Endothelial cell of umbilical vein (primary cell): ENCODE results near the gene NAGLU. TPM values are rescaled to one million over a fixed set of nuclear protein-coding genes. Genes with fewer than 3 reads are reported as not detected.

ENCODE experiments used
- BruUV-seq: library from RNA; stranded (reverse); fragments of 400-500 nt; replicated peaks from 2 replicates; lab custom pipeline; 2021; lab: Mats Ljungman, UMichigan
- CTCF ChIA-PET: fragments of 300-600, 350-600 bp; sonication (Branson Sonifier 250); formaldehyde crosslinking; loops from one replicate; lab custom pipeline; 2021; ENCODE audit warnings: antibody characterized with exemption, inconsistent platforms; lab: Charles Lee
- POLR2A ChIA-PET: fragments of 300-600, 350-600 bp; sonication (Branson Sonifier 250); formaldehyde crosslinking; loops from one replicate; lab custom pipeline; 2021; ENCODE audit warnings: antibody characterized with exemption, inconsistent platforms; lab: Charles Lee
- DNase-seq: peaks from one replicate; pipeline ENCODE4 v3.0.0-alpha.2; 2011; ENCODE audit warnings: low read depth, low spot score
- FAIRE-seq: peaks from 2 replicates; lab custom pipeline; 2011; peaks lifted over from hg19 to GRCh38; lab: Jason Lieb, UNC
- H2AFZ ChIP-seq: 2 replicates; pipeline ENCODE4 v1.6.0; 2012; ENCODE audit warnings: low read depth, low read length, control low read depth, inconsistent platforms
- H3K27ac ChIP-seq: 2 replicates; pipeline ENCODE4 v1.5.1; 2011; ENCODE audit warnings: low read depth, mild to moderate bottlenecking, control low read depth, low read length, moderate library complexity; ENCODE audit not compliant: insufficient read depth
- H3K27me3 ChIP-seq, 2 experiments: 2 replicates each; pipeline versions ENCODE4 v1.6.0 to v1.6.1; 2011; ENCODE audit warnings: low read length in 2 of 2, mixed read lengths in 1 of 2; ENCODE audit not compliant: control insufficient read depth in 2 of 2, insufficient read depth in 2 of 2
- H3K36me3 ChIP-seq, 2 experiments: 2 replicates in 1 of 2; 3 replicates in 1 of 2; pipeline ENCODE4 v1.5.1; 2011; ENCODE audit warnings: low read length in 2 of 2, mild to moderate bottlenecking in 1 of 2, moderate library complexity in 1 of 2; ENCODE audit not compliant: control insufficient read depth in 2 of 2, insufficient read depth in 2 of 2; ENCODE audit errors: extremely low read depth in 1 of 2
- H3K4me1 ChIP-seq: 3 replicates; pipeline ENCODE4 v1.5.1; 2011; ENCODE audit warnings: mild to moderate bottlenecking, low read length; ENCODE audit not compliant: control insufficient read depth, insufficient read depth; ENCODE audit errors: extremely low read depth
- H3K4me2 ChIP-seq: 2 replicates; pipeline ENCODE4 v1.6.1; 2011; ENCODE audit warnings: low read length, control low read depth, mixed read lengths; ENCODE audit not compliant: insufficient read depth
- H3K4me3 ChIP-seq, 3 experiments: fragments of 200-600 bp in 1 of 3; sonication (generic), shearing (Covaris generic) in 1 of 3; replicated peaks in 1 of 3; 2 replicates each; pipeline ENCODE4 v1.5.1; 2011 to 2016; ENCODE audit warnings: control low read depth in 3 of 3, low read length in 3 of 3, mild to moderate bottlenecking in 2 of 3, inconsistent platforms in 1 of 3, low read depth in 1 of 3, moderate library complexity in 1 of 3; ENCODE audit not compliant: insufficient read depth in 1 of 3
- H3K79me2 ChIP-seq: 2 replicates; pipeline ENCODE4 v1.6.0; 2012; ENCODE audit warnings: low read length, inconsistent platforms; ENCODE audit not compliant: control insufficient read depth, insufficient read depth
- H3K9ac ChIP-seq: replicated peaks from 2 replicates; pipeline ENCODE3; 2011; ENCODE audit warnings: low read length, control low read depth; ENCODE audit not compliant: insufficient read depth; ENCODE audit errors: extremely low read depth
- H3K9me1 ChIP-seq: replicated peaks from 3 replicates; pipeline ENCODE4 v1.6.0; 2011; ENCODE audit warnings: mild to moderate bottlenecking, low read length; ENCODE audit not compliant: control insufficient read depth, insufficient read depth; ENCODE audit errors: extremely low read depth
- H3K9me3 ChIP-seq: replicated peaks from 2 replicates; pipeline ENCODE4 v1.5.1; 2012; ENCODE audit warnings: low read length, inconsistent platforms; ENCODE audit not compliant: control insufficient read depth, insufficient read depth
- H4K20me1 ChIP-seq: replicated peaks from 2 replicates; pipeline ENCODE3; 2011; ENCODE audit warnings: mild to moderate bottlenecking, low read length; ENCODE audit not compliant: control insufficient read depth, insufficient read depth; ENCODE audit errors: extremely low read depth
- EZH2 ChIP-seq: IDR thresholded peaks from 2 replicates; pipeline ENCODE4 v1.6.1; 2012; ENCODE audit warnings: borderline replicate concordance, low read depth, mild to moderate bottlenecking, moderate library complexity, low read length, inconsistent platforms; ENCODE audit not compliant: severe bottlenecking
- FOS ChIP-seq: IDR thresholded peaks from 2 replicates; pipeline ENCODE4 v1.6.1; 2011; ENCODE audit warnings: mild to moderate bottlenecking, low read length, moderate library complexity, borderline replicate concordance; ENCODE audit not compliant: insufficient read depth
- JUN ChIP-seq: IDR thresholded peaks from 2 replicates; pipeline ENCODE4 v1.6.1; 2011; ENCODE audit warnings: borderline replicate concordance, low read depth; ENCODE audit not compliant: insufficient read length, insufficient read depth
- MAX ChIP-seq: IDR thresholded peaks from 2 replicates; pipeline ENCODE4 v1.6.1; 2011; ENCODE audit not compliant: insufficient read depth, insufficient read length
- MYC ChIP-seq: IDR thresholded peaks from one replicate; pipeline ENCODE4 v1.6.1; 2011; ENCODE audit warnings: mild to moderate bottlenecking, low read depth, low read length
- dilution Hi-C: fragments of 300-500 bp; cut with MboI; formaldehyde crosslinking; loops from one replicate; pipeline ENCODE4 v1.15.0; 2019; ENCODE audit warnings: low sequenced_read_pairs; ENCODE audit not compliant: extremely low pct_ligation_motif_present
- intact Hi-C: fragments of 100-400 bp; cut with micrococcal nuclease; formaldehyde crosslinking; loops from one replicate; pipeline ENCODE4 v1.10.0; 2022
- polyA plus RNA-seq, 4 experiments: library from polyadenylated mRNA; depleted of rRNA in 3 of 4; stranded (reverse) in 3 of 4; unstranded in 1 of 4; fragments of >200 nt; gene quantifications; 2 replicates each; pipeline versions ENCODE4 v1.2.1 to v1.2.3, GENCODE V29; 2011 to 2012; ENCODE audit warnings: missing spikeins in 1 of 4
- total RNA-seq: library from RNA; stranded (reverse); gene quantifications from 2 replicates; pipeline ENCODE4 v1.2.3, GENCODE V29; 2021
- TF ChIP-seq, protein P1 (sequence below), 2 donors: IDR thresholded peaks; 1 replicate in 1 of 2; 2 replicates in 1 of 2; pipeline ENCODE4 v1.5.1; 2011; ENCODE audit warnings: low read length in 2 of 2, mild to moderate bottlenecking in 2 of 2, moderate library complexity in 2 of 2, control low read depth in 1 of 2, inconsistent platforms in 1 of 2, low read depth in 1 of 2; ENCODE audit not compliant: insufficient read depth in 1 of 2; ENCODE audit errors: extremely low read depth in 1 of 2

Gene NAGLU
- total and polyA plus RNA-seq, 2 donors (not counting 3 experiments of a cell fraction or from before 2014, with no cell fraction given): 50.2 to 54.2 TPM

GRCh38 chr17:42584880-42585279 is 48.8 kb downstream of the NAGLU start:
- H3K79me2 ChIP-seq: no peaks in the 10 kb centered on the region
- FAIRE-seq (no peak), DNase-seq (no peak)
- BruUV-seq: no TSS peak
- dilution Hi-C loops: no loop called here
- H3K9me1 ChIP-seq: no peaks in the 10 kb centered on the region
- H3K4me3 ChIP-seq: no peak overlapping the region
- TF ChIP-seq JUN (no peak), FOS (no peak), MAX (no peak), EZH2 (no peak), MYC (no peak)
- TF ChIP-seq, protein P1, sequence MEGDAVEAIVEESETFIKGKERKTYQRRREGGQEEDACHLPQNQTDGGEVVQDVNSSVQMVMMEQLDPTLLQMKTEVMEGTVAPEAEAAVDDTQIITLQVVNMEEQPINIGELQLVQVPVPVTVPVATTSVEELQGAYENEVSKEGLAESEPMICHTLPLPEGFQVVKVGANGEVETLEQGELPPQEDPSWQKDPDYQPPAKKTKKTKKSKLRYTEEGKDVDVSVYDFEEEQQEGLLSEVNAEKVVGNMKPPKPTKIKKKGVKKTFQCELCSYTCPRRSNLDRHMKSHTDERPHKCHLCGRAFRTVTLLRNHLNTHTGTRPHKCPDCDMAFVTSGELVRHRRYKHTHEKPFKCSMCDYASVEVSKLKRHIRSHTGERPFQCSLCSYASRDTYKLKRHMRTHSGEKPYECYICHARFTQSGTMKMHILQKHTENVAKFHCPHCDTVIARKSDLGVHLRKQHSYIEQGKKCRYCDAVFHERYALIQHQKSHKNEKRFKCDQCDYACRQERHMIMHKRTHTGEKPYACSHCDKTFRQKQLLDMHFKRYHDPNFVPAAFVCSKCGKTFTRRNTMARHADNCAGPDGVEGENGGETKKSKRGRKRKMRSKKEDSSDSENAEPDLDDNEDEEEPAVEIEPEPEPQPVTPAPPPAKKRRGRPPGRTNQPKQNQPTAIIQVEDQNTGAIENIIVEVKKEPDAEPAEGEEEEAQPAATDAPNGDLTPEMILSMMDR (IDR thresholded peaks at IDR 0.05; ENCODE audit: extremely low read depth in 1 of 2, insufficient read depth in 1 of 2, low read depth in 1 of 2, low read length in 2 of 2): no peak
- H3K27ac ChIP-seq: no peak overlapping the region
- intact Hi-C loops: no loop called here
- CTCF ChIA-PET: no interaction called here
- peaks cover 16 to 49% of the 10 kb centered on the region in 2 experiments for H3K36me3 ChIP-seq
- POLR2A ChIA-PET: no interaction called here
- H3K4me2 ChIP-seq: no peak overlapping the region
- no peaks in the 10 kb centered on the region for H4K20me1 ChIP-seq
- no peaks in the 10 kb centered on the region for H3K27me3 ChIP-seq
- H3K9me3 ChIP-seq: no peaks in the 10 kb centered on the region
- no peak overlapping the region for H2AFZ ChIP-seq
- no peak overlapping the region for H3K9ac ChIP-seq
- no peaks in the 10 kb centered on the region for H3K4me1 ChIP-seq
